HFFc6 (cell line): ENCODE results near the gene FAM163A. TPM values are rescaled to one million over a fixed set of nuclear protein-coding genes. Genes with fewer than 3 reads are reported as not detected.

ENCODE experiments used
- DNase-seq: peaks from one replicate; pipeline ENCODE4 v3.0.0-alpha.2; 2018
- H3K27ac Mint-ChIP-seq: 2 replicates; pipeline ENCODE4 v1.8.0; 2020; ENCODE audit warnings: mild to moderate bottlenecking, mixed read lengths
- H3K27me3 Mint-ChIP-seq: 2 replicates; pipeline ENCODE4 v1.8.0; 2021; ENCODE audit warnings: mild to moderate bottlenecking, moderate library complexity, mixed read lengths; ENCODE audit not compliant: insufficient read depth
- H3K36me3 Mint-ChIP-seq: 2 replicates; pipeline ENCODE4 v1.8.0; 2021; ENCODE audit warnings: low read depth, mixed read lengths
- H3K4me1 Mint-ChIP-seq: 2 replicates; pipeline ENCODE4 v1.8.0; 2020; ENCODE audit warnings: low read depth, mixed read lengths
- H3K4me3 Mint-ChIP-seq: 2 replicates; pipeline ENCODE4 v1.8.0; 2020; ENCODE audit warnings: mild to moderate bottlenecking, moderate library complexity, mixed read lengths
- H3K9me3 Mint-ChIP-seq: 2 replicates; pipeline ENCODE4 v1.8.0; 2020; ENCODE audit warnings: mild to moderate bottlenecking, mixed read lengths
- CTCF ChIP-seq: fragments of 200-600 bp; sonication (generic); IDR thresholded peaks from 2 replicates; pipeline ENCODE4 v1.5.0; 2021; ENCODE audit warnings: antibody characterized with exemption, mild to moderate bottlenecking
- total RNA-seq, 6 experiments: library from RNA; stranded (reverse); fragmentation: NEBNext Ultra II Directional; extraction: Animal tissue kit (Norgen Biotek cat#: 25700); gene quantifications; 2 replicates in 1 of 6; 3 replicates in 5 of 6; pipeline ENCODE4 v1.2.3, GENCODE V29; 2021

The FAM163A gene
- total RNA-seq, 6 experiments from 2014 or later = not detected

GRCh38 chr1:179788259-179788658, 45.2 kb downstream of the FAM163A start:
- Mint-ChIP-seq H3K9me3 (no peaks in the 10 kb centered on the region), H3K4me3 (no peak overlapping the region), H3K36me3 (no peaks in the 10 kb centered on the region), H3K4me1 (peaks cover 6% of the 10 kb centered on the region), H3K27me3 (peaks cover 53% of the 10 kb centered on the region), H3K27ac (no peak overlapping the region)
- DNase-seq = no peak
- no peak for TF ChIP-seq CTCF

- Mint-ChIP-seq H3K4me1 (no peaks in the 10 kb centered on the region), H3K27me3 (peaks cover 51% of the 10 kb centered on the region), H3K9me3 (no peaks in the 10 kb centered on the region), H3K4me3 (no peak overlapping the region), H3K27ac (no peak overlapping the region), H3K36me3 (no peaks in the 10 kb centered on the region)
- TF ChIP-seq CTCF = no peak
- no peak for DNase-seq
These were observed 50.2 kb downstream of the FAM163A start for GRCh38 chr1:179793281-179793680.

- Mint-ChIP-seq H3K27ac (no peak overlapping the region), H3K36me3 (no peaks in the 10 kb centered on the region), H3K4me1 (no peaks in the 10 kb centered on the region), H3K9me3 (no peaks in the 10 kb centered on the region), H3K27me3 (peaks cover 52% of the 10 kb centered on the region), H3K4me3 (no peak overlapping the region)
- no peak for TF ChIP-seq CTCF
- DNase-seq = no peak
These were observed 51.1 kb downstream of the FAM163A start for GRCh38 chr1:179794146-179794545.

- no peak for DNase-seq
- Mint-ChIP-seq H3K9me3 (no peaks in the 10 kb centered on the region), H3K36me3 (no peaks in the 10 kb centered on the region), H3K27ac (no peak overlapping the region), H3K4me3 (no peak overlapping the region), H3K27me3 (peaks cover 52% of the 10 kb centered on the region), H3K4me1 (no peaks in the 10 kb centered on the region)
- no peak for TF ChIP-seq CTCF
These were observed 51.6 kb downstream of the FAM163A start for GRCh38 chr1:179794669-179795068.

GRCh38 chr1:179798213-179798863, 55.2 kb downstream of the FAM163A start:
- no peak for DNase-seq
- TF ChIP-seq CTCF = no peak
- Mint-ChIP-seq H3K27me3 (peaks cover 54% of the 10 kb centered on the region), H3K4me3 (no peak overlapping the region), H3K27ac (no peak overlapping the region), H3K9me3 (no peaks in the 10 kb centered on the region), H3K36me3 (no peaks in the 10 kb centered on the region), H3K4me1 (no peaks in the 10 kb centered on the region)
